GM18909 (cell line): ENCODE measurements around the gene ITGB8.
"Not testable (repeated sequence)": the region's sequence is repeated elsewhere in the genome, so short reads cannot be mapped to it uniquely, and the experiment has no call there.

ENCODE experiments used
- ATAC-seq: cut with Tn5 transposase; IDR thresholded peaks from one replicate; pipeline ENCODE4 v1.9.1; 2021; ENCODE audit warnings: mild to moderate bottlenecking; ENCODE audit not compliant: unreplicated experiment, poor library complexity

Gene ITGB8

DNA sequence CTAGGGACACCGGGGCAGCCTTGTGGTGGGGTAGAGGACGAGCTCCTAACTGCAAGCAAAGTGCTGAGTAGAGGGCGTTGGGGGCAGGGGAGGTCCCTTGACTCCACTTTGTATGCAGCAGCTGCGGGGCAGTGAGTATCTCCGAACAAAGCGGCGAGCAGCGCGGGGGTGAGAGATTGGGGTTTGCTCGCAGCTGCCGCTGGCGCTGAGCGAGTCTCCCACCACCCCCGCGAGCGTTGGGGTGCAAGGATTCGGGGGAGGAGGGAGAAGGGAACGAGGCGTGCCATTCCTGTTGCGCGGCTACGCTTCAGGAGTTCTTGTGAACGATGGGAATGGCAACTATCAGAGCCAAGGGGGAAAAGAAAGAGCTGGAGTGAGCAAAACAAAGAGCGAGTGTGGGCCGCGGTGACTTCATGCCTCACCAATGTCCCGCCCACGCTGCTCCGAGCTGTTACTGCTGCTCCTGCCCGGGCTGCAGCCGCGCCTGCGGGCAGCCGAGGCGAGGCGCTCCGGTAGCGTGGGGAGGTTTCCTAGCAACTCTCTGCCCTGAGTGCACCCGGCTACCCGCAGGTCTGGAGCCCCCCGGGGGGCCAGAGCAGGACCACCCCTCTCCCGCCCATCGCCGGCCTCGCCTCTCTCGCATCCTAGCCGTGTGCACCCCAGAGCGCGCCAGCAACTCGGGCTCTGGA is at the start of gene ITGB8:
TSS of gene ITGB8 (plus strand) at position 662 of the 689 bp plus-strand sequence. CDS start 907 bp downstream, outside the sequence.
- ATAC-seq: peak; percentile 60

DNA sequence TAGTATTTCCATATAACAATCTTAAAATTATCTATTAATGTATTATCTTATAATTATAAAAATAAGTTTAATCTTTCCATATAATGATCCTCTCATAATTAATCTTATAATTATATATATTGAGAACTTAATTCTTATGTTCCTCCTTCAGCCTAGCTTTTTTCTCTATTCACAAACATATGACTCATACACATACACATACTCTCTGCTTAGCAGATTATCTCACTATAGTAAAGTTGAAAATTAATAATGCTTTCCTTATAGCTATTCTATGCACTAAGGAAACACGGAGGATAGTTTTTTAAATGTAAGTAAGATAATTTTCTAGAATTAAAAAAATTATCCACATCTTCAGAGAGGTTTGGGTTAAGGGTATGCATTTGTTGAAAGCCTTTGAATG is 47.7 kb upstream of the ITGB8 start:
- no peak for ATAC-seq

DNA sequence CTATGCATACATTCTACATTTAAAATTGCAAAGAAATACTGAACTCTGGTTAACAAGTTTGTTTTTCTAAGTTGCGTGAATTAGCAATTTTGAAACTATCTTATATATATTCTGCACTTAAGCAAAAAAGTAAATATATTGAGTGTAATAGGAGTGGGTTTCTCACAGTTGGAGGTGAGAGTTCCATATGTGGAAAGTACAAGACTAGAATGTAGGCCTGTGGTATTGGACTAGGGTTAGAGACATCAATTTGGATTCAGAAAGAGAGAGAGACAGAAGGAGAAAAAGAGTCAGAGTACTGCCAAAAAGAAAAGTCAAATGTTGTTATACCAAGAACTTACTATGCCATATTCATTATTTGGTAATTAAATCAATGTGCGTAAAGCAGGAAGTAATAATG is 47.3 kb upstream of the ITGB8 start:
- ATAC-seq: no peak

DNA sequence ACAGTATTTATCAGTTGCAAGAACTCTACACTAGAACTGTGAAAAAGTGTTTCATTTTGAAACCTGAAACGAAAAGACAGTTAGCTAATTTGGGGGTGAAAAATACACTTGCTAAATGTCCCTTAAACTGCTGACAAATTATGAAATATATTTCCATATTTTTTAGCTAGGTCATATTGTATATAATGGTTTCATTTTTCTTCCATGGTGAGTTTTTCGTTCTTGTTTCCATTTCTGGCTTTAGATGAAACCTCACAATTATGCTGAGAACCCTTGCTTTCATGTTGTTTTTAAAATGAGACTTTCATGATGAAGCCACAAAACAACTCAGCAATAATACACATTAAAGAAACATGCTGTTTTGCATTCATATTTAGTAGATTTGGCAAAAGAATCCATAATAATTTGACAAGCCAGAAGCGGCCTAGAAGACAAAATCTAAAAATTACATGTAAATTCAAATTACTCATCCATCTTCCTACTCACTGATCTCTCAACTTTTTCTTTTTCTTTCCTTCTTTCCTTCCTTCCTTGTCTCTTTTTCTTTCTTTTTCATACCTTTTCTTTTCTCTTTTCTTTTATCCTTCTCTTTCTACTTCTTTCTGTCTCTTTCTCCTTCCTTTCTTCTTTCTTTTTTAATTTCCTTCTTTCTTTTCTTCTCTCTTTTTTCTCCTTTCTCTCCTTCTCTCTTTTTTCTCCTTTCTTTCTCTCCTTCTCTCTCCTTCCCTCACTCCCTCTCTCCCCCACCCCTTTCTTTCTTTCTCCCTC is 46.5 kb upstream of the ITGB8 start:
- ATAC-seq: peak; percentile 49

DNA sequence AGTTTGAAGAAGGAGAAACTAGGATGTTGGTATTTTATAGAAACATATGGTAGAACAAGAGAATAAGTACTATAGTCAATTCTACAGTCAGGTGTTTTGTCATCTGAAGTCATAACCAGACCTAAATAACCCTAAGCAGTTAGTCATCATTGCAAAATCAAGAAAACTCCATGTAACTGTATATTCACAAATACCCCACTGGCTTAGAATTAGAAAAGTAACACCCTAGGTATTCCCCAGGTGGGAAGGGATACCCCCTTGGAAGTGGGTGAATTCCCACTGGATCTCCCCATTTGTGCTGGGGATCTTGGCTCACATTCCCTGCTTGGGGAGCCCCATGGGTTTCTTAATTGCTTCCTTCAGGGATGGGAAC is 45.9 kb upstream of the ITGB8 start:
- ATAC-seq: no peak

DNA sequence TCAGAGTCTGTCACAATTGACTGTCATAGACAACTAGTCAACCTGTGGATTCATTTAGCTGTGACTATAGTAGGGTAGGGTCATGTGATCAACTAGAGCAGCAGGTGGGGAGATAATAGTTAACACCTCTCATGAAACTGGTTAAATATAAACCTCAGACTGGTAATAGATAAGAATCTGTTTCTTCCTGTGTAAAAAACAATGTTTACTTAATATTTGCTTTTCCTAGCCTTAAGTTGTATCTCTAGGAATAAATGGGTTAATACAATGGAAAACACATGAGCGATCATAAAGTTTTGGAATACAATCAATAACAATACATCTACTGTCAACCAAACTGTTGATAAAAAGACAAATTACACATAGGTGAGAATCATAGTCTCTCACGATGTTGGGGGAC is 43.4 kb upstream of the ITGB8 start:
- peak; percentile 79 for ATAC-seq

DNA sequence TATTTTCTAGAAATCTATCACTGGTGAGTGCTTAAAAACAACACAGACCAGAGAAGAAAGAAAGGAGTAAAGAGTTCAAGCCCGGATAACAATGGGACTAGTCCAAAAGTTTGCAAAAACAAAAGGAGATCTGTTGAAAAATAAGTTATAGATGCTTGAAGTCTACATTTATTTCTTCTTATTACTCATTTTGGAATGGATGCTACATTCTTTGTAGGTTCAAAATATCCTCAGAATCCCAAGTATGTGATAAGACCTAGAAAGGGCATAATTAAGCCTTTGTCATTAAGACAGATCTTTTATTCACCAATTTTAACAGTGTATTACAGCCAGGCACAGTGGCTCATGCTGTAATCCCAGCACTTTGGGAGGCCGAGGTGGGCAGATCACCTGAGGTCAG is 42.7 kb upstream of the ITGB8 start:
- ATAC-seq: no peak

DNA sequence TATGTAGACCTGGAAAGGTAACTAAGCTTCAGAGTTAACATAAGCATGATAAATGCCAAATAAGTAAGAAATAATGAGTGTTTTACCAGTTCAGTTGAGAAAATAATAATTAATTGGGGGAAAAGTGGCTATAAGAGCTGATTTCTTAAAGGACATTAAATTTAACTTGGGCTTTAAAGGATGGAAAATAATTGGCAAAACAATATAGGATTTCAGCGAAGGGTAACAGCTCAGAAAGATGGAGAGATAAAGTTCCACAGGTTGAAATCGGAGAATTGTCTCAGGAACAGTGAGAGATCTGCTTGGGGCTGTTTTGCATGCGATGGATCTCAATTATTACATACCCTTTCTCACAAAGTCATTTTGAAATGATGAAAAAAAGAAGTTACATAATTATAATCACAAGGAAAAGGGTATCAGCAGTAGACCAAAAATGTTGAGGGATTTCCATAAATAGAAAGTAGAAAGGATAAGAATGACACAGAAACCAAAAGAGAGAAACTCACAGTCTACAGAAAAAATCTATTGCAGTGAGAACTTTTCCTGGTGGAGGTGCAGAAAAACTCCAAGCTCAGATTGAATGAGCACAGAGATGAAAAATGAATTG is 40.1 kb upstream of the ITGB8 start:
- ATAC-seq: no peak

DNA sequence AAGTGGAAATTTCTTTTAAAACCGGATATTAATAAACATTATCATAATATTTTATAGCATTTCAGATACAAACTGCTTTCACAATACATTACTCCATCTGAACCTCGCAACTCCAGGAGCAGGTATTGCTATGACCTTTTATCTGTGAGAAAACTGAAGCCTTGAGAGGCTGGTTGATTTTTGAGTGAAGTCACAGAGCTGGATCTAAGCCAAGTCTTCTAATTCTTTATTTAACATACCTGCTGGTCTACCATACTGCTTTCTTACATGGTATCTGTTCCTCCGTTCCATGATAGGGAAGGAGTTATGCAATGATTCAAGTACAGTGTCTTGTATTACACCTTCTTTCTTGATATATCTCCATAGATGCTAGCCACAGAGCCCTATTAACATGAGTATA is 37.4 kb upstream of the ITGB8 start:
- no peak for ATAC-seq

DNA sequence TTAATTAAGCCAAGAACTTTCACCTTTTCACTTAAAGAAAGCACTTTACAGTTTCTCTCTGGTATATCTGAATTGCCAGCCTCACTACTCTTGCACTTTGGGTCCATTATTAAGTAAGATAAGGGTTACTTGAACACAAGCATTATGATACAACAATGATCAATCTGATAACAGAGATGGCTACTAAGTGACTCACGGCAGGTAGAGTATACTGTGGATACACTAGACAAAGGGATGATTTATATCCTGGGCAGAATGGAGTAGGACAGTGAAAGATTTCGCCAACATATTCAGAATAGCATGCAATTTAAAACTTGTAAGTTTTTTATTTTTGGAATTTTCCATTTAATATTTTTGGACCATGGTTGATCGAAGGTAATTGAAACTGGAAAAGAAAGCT is 34.3 kb upstream of the ITGB8 start:
- no peak for ATAC-seq

DNA sequence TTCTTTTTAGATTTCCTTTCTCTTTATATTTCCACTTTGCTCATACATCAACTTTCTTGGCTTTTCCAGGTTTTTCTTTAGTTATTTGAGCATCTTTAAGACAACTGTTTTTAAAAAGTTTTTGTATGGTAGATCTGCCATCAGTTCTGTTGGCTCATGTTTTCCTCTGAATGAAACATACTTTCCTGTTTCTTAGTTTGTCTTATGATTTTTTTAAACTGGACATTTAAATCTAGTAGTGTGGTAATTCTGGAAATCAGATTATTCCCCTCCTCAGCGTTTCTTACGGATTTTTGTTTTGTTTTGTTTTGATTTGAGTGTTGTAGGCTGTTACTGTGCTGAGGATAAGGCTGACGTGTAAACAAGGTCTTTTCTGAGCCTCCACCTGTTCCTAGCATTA is 33.8 kb upstream of the ITGB8 start:
- ATAC-seq: no peak

DNA sequence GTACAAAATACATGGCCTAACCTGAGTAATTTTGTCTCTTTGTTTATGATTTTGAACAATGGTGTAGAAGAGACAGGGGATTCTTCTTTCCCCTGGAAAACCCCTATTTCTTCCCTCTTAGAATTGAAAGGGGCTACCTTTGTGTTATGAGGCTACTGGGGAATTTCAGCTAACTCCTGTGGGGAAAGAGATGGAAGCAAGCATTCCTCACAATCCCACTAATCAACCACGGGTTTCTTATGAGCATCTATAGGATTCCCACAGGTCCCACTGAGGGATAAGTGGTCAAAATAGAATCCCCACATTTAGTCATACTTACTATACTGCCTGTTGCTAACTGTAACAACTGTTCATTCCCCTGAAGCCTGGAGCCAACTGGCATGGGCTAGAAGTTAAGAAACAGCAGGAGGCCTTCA is 32.2 kb upstream of the ITGB8 start:
- no peak for ATAC-seq

DNA sequence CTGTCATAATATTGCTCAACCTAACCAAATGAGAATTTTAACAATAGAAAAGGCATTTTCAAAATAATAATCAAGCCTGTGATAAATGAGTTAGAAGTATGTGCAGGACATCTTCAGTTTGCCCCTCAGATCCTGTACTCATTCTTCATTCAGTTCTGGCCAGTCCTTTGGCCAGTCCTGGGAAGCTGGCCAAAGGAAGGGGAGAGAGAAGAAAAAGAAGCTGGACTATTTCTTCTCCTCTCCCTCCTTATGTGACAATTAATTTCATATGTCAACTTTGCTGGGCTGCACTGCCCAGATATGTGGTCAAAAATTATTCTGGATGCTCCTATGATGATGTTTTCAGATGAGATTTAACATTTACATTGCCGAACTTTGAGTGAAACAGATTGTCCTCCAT is 31.6 kb upstream of the ITGB8 start:
- no peak for ATAC-seq

DNA sequence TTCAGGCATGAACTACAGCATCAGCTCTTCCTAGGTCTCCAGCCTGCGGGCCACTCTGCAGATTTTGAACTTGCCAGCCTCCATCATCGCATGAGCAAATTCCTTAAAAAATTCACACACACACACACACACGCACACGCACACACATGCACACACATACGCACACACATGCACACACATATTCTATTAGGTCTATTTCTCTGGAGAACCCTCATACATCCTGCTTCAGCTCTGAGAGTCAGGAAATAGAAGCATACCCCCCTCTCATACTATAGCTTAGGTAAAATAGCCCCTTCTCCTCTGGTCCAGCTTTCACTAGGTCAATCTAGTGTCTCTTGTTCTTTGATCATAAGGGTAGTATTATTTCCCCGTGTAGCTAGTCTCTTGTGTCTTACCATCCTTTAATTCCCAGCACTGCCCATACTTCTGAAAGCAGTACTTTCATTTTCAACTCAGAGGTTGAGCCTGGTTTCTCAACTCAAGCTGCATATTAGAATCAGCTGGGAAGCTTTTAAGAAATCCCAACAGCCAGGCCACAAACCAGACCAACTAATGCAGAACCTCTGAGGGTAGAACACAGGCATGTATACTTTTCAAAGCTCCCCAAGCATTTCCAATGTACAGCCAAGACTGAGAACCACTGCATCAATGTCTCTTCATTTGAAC is 30.9 kb upstream of the ITGB8 start:
- peak; percentile 78 for ATAC-seq

DNA sequence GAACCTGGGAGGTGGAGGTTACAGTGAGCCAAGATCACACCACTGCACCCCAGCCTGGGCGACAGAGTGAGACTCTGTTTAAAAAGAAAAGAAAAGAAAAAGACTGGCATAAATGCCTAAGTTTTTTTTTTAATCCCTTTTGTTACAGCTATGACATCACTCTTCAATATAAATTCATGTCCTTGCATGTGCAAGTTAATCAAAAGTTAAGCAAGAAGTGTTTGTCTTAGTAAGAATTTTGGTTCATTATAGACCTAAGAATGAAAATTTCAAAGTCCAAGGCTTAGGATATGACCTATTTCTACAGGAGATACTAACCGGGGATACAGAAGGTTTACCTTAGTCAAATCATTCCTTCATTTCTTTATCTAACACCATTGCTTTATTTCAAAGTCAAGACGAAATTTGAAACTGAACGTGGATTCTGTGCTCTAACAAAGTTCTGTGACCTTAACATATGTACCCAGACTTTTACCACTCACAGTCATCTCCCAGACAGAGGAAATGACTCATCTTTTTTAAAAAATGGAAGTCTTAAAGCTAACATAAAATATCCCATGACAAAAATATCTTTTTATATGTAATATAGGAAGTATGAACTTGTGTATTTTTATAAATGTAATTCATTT is 29.3 kb upstream of the ITGB8 start:
- ATAC-seq: no peak

DNA sequence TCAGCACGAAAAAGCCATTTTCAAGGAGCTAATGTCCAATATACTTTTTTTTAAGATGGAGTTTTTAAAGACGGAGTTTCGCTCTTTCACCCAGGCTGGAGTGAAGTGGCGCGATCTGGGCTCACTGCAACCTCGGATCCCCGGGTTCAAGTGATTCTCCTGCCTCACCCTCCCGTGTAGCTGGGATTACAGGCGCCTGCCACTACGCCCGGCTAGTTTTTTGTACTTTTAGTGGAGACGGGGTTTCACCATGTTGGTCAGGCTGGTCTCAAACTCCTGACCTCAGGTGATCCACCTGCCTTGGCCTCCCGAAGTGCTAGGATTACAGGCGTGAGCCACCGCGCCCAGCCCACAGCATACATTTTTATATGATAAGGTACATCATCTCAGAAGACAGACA is 28.4 kb upstream of the ITGB8 start:
- not testable (repeated sequence) for ATAC-seq

DNA sequence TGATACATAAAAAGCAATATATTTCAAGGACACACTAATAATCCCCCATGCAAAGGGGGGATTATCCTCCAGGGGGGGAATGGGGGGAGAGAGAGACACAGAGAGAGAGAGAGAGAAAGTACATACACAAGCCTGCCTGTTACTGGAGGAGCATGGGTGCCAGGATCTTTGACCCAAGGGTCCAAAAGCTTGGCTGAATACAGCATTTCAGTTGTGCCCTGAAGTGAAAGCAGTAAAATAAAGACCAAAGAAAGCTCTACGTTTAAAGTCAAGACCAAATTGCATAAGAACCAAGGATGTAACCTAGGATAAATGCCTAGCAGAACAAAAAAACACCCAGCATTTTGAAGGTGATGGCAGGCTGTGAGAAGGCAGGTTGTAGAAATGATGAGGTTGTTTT is 27.8 kb upstream of the ITGB8 start:
- no peak for ATAC-seq

DNA sequence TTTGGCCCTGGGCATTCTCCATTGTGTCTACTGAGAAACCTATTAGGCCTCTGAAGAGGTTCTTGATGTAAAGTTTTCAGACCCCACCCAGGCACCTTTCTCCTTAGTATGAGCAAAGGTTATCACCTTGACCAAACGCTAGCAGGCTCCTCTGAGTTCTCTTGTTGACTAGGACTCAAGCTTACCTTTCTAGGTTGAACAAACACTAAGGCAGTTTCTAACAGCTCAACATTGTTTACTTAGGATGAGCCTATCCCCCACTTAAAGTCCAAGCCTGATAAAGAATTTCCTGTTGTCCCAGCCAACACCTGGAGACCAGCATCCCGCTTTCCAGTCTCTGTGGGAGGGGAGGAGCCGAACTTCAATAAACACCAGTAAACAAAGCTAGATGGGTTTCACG is 26.3 kb upstream of the ITGB8 start:
- no peak for ATAC-seq

DNA sequence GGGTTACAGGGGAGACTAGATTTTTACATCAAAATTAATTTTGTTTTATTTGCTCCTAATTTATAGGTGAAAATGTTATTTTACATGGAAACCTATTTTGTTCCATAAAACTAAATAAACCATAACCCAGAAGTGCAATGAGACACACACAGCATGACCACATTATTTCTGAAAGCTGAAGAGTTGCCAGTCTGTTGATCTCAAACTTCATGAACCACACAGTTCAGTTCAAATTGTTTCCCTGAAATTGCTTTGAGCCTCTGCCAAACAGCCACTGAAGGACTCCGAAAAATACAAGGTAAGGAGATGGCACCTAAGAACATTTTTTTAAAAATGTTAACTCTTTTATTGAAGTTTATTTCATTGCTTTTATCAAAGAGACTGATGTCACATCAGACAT is 25.0 kb upstream of the ITGB8 start:
- ATAC-seq: no peak

DNA sequence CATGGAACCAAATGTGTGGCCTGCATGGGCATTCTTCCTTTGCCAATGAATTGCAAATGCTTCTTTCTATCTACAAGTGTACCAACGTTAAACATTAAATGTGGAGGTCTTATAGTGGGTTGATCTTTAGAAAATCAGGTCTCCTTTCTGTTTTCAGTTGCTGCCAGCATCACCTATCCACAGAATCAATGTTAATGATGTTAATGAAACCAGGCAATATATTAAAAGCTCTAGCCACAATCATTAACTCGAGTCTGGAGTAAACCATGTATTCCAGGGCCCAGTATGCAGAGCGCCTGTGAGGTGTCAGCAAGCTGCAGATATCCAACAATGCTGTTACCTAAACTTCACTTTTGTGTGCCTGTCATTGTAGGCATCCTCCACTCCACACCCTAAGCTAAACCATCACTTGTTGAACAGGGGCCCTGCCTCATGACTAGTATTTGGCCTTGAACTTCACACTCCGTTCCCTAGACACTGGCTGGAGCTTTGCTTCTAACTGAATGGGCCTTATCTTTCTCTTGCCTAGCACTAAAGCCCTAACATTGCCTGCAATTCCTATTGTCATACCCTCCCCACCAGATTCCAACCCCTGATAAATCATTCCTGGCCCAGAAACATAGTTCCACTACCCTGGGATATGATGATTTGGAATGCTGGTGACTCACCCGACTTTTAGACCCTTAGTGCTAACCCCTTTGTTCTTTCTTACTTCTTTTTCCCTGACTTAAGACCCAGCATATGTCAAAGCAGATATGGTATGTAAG is 24.3 kb upstream of the ITGB8 start:
- no peak for ATAC-seq
